Adipocyte (in vitro differentiated cells): Measurements from ENCODE around the gene CHD6.

Experiments used
- DNase-seq: peaks from one replicate; pipeline ENCODE4 v3.0.0-alpha.2; 2015; ENCODE audit warnings: low read depth
- H3K27me3 ChIP-seq: replicated peaks from 2 replicates; pipeline ENCODE4 v1.7.0; 2013; ENCODE audit warnings: mild to moderate bottlenecking, low read length, moderate library complexity; ENCODE audit not compliant: control insufficient read depth, insufficient read depth
- H3K36me3 ChIP-seq: 2 replicates; pipeline ENCODE4 v1.7.0; 2013; ENCODE audit warnings: low read length, mild to moderate bottlenecking, moderate library complexity; ENCODE audit not compliant: control insufficient read depth, insufficient read depth, severe bottlenecking
- H3K4me1 ChIP-seq: 2 replicates; pipeline ENCODE4 v1.7.0; 2013; ENCODE audit warnings: mild to moderate bottlenecking, low read length, moderate library complexity; ENCODE audit not compliant: control insufficient read depth, insufficient read depth
- H3K4me3 ChIP-seq: 2 replicates; pipeline ENCODE4 v1.7.0; 2013; ENCODE audit warnings: mild to moderate bottlenecking, low read length, moderate library complexity
- H3K9ac ChIP-seq: 2 replicates; pipeline ENCODE4 v1.7.0; 2013; ENCODE audit warnings: mild to moderate bottlenecking, low read length, moderate library complexity
- H3K9me3 ChIP-seq: 2 replicates; pipeline ENCODE4 v1.7.0; 2013; ENCODE audit warnings: mild to moderate bottlenecking, low read length, moderate library complexity; ENCODE audit not compliant: control insufficient read depth

The CHD6 gene

DNA sequence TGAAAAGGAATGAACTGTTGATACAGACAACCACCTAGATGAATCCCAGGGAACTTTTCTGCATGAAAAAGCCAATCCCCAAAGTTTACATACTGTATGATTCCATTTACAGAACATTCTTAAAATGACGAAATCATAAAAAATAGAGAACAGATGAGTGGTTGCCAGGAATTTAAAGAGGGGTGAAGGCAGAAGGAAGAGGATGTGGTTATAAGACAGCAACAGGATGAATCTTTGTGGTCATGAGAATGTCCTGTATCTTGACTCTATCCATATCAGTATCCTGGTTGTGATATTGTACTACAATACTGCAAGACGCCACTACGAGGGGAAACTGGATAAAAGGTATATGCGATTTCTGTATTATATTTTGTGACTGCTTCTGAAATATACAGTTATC, 181.5 kb downstream of the CHD6 start:
- Histone ChIP-seq H3K4me1 (peaks cover 4% of the 10 kb centered on the region), H3K4me3 (no peak overlapping the region), H3K27me3 (no peaks in the 10 kb centered on the region), H3K9ac (no peak overlapping the region), H3K9me3 (no peaks in the 10 kb centered on the region), H3K36me3 (peaks cover 64% of the 10 kb centered on the region)
- peak; percentile 63 for DNase-seq

DNA sequence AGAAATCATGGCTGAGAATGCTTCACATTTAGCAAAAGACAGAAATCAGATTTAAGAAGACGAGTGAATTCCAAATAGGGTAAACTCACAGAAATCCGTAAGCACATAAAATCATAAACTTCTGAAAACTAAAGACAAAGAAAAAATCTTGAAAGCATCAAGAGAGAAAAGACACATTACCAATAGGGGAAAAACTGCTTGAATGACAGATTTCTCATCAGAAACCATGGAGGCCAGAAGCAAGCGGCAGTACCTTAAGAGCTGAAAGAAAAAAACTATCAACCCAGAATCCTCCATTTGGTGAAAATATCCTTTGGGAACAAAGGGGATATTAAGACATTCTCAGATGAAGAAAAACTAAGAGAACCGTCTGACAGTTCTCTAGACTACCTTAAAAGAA, 185.0 kb downstream of the CHD6 start:
- Histone ChIP-seq H3K4me1 (peaks cover 15% of the 10 kb centered on the region), H3K36me3 (peaks cover 54% of the 10 kb centered on the region), H3K27me3 (no peaks in the 10 kb centered on the region), H3K9me3 (no peaks in the 10 kb centered on the region), H3K9ac (no peak overlapping the region), H3K4me3 (no peak overlapping the region)
- DNase-seq: no peak

DNA sequence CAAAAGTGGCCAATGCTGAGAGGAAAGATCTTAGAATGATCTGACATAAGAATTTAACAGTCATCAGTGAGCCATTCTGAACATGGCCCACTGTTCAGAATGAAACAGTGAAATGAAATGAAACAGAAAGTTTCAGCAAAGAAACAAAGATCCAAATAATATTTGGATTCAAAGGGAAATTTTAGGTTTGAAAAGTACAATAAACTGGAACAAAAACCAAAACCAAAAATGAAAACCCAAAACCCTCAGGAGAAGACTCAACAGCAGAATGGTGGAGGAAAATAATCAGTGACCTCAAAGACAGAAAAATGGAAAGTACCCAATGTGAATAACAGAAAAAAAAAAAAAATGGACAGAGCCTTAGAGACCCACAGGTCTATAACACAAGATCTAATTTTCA, 185.4 kb downstream of the CHD6 start:
- no peak overlapping the region for H3K9ac ChIP-seq
- no peaks in the 10 kb centered on the region for H3K27me3 ChIP-seq
- peaks cover 56% of the 10 kb centered on the region for H3K36me3 ChIP-seq
- H3K9me3 ChIP-seq: no peaks in the 10 kb centered on the region
- DNase-seq: peak; percentile 23
- no peak overlapping the region for H3K4me3 ChIP-seq
- H3K4me1 ChIP-seq: peaks cover 16% of the 10 kb centered on the region

DNA sequence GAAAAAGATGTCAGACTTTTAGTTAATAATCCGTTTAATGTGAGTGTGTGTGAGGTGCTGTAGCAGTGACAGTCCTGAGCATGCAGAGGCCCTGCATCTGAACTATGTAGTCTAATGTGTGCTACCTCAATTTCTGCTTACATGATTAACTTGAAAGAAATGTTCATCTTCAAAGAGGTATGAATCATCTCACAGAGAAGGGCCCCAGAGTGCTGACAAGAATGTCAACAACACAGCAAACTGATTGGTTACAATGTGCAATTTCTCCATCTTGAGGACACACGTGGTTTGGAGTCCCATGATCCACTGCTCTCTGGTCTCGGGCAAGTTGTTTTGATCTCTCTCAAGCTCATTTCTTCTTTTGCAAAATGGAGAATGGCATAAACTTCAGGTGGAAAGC, 189.9 kb downstream of the CHD6 start:
- peaks cover 43% of the 10 kb centered on the region for H3K36me3 ChIP-seq
- no peak overlapping the region for H3K4me3 ChIP-seq
- H3K4me1 ChIP-seq: peaks cover 45% of the 10 kb centered on the region
- peak; percentile 46 for DNase-seq
- no peak overlapping the region for H3K9ac ChIP-seq
- H3K27me3 ChIP-seq: no peaks in the 10 kb centered on the region
- H3K9me3 ChIP-seq: no peaks in the 10 kb centered on the region

DNA sequence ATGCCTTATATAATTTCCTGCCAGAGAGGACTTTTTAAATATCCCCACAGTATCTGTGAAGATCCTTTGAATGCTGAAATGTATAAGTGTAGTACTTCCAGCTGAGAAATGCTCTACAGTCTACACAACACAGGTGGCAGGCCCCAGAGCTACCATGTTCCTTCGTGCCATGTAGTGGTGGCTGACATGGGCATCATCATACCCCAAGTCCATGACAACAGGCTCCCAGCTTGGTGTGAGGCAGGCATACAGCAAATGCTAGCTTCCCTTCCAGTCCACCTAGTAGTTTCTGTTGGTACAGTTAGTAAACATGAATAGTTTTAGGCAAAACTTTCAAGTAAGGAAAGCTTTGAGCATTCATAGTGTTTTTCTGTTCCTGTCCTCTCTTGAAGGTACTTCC, 190.3 kb downstream of the CHD6 start:
- Histone ChIP-seq H3K9me3 (no peaks in the 10 kb centered on the region), H3K27me3 (no peaks in the 10 kb centered on the region), H3K4me3 (no peak overlapping the region), H3K9ac (no peak overlapping the region), H3K4me1 (peaks cover 48% of the 10 kb centered on the region), H3K36me3 (peaks cover 46% of the 10 kb centered on the region)
- no peak for DNase-seq

DNA sequence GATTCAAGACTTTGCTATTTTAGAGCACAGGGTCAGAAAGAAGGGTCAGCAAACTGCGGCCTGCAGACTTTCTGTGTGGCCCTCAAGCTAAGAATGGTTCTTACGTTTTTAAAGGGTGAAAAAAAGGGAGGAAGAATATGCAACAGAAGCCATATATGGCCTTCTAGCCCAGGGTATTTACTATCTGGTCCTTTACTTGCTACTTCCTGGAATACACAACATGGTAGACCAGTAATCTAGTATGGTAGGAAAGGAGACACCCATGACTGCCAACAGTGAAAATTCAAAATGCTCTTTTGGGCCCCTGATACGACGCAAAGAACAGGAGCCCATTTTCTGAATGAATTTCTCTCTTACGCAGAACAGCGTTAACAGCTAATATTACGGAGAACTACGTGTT, 191.2 kb downstream of the CHD6 start:
- Histone ChIP-seq H3K9me3 (no peaks in the 10 kb centered on the region), H3K36me3 (peaks cover 54% of the 10 kb centered on the region), H3K4me1 (peaks cover 50% of the 10 kb centered on the region), H3K27me3 (no peaks in the 10 kb centered on the region), H3K9ac (no peak overlapping the region), H3K4me3 (no peak overlapping the region)
- DNase-seq: no peak

DNA sequence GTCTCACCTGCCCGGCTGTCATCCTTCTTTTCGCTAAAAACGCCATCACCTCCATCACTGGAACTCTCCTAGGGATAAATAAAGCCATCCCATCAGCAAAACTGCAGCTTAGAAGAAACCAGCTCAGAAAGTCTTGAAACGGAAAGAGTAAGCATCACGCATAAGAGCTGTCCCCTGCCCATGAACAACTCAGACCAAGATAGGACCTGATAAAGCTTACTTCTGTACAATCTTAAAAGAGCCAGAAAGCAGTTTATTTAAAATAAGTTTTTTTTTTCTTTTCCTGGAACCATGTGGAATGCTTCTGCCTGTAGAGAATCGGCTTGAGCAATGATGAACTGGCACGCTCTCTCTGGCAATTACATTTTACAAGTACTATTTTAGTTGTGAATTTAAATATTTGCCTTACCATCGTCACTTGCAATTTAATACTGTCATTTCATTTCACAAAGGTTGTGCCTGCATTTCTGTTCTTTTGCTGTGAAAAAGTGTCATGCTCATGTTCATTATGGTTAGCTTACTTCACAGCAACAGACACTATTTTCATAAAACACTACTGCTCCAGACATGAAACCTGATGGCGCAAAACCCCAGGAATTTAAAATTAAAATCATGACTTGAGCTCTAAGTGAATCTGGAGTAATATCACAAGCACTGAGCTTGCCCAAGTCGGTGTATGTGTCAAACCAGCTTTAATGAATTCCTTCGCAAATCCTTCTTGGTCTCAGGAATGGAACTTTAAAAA, 191.9 kb downstream of the CHD6 start:
- Histone ChIP-seq H3K36me3 (peaks cover 61% of the 10 kb centered on the region), H3K9ac (no peak overlapping the region), H3K4me1 (peaks cover 48% of the 10 kb centered on the region), H3K4me3 (no peak overlapping the region), H3K9me3 (no peaks in the 10 kb centered on the region), H3K27me3 (no peaks in the 10 kb centered on the region)
- no peak for DNase-seq

DNA sequence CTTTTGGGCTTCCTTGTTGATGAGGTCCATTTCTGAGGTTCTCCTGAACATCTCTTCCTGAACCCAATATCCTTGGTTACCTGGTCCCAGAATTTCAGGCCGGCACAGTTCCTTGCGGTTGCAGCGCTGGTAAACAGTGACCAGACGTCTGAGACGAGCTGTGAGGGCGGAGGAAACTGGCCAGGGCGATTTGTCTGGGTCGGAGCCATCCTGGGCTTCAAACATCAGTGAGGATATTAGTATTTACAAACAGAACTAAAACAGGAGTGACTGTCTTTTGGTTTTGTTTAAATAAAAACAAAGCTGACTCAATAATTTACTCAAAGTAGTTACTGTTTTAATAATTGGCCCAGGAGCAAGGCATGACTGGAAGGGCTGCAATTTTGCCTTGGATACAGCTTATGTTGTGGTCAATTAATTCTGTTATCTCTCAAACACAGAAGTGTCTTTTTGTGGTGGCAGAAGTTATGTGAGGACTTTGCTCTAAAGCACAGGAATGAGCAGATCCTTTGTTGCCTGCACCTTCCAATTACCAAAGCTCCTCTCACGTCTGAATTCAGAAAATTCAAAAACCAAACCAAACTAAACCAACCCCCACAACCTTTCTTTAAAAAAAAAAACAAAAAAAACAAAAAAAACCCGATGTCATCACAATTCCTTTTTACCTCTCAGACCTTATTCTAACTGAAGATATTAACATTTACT, 192.8 kb downstream of the CHD6 start:
- no peak for DNase-seq
- Histone ChIP-seq H3K9me3 (no peaks in the 10 kb centered on the region), H3K4me3 (no peak overlapping the region), H3K9ac (no peak overlapping the region), H3K27me3 (no peaks in the 10 kb centered on the region), H3K4me1 (peaks cover 44% of the 10 kb centered on the region), H3K36me3 (peaks cover 67% of the 10 kb centered on the region)

DNA sequence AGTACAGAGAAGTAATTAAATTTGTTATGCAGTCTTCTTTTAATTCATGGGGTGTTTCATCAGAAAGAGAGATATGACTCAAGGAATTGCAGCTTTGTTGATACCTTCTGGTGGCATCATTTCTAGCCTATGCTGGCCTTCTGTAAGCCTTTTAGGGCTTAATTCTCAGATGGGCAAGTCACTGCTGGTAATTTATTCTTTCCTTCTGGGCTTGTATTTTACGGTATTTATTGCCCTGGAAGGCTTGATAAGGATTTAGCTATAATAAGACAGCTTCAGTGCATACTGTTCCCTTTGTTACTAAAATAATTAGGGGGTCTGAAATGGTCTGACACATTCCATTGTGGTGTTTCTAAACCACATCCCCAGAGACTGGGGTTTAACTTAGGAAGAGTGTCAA, 193.6 kb downstream of the CHD6 start:
- Histone ChIP-seq H3K4me1 (peaks cover 44% of the 10 kb centered on the region), H3K9ac (no peak overlapping the region), H3K9me3 (no peaks in the 10 kb centered on the region), H3K4me3 (no peak overlapping the region), H3K27me3 (no peaks in the 10 kb centered on the region), H3K36me3 (peaks cover 67% of the 10 kb centered on the region)
- DNase-seq: peak; percentile 9

DNA sequence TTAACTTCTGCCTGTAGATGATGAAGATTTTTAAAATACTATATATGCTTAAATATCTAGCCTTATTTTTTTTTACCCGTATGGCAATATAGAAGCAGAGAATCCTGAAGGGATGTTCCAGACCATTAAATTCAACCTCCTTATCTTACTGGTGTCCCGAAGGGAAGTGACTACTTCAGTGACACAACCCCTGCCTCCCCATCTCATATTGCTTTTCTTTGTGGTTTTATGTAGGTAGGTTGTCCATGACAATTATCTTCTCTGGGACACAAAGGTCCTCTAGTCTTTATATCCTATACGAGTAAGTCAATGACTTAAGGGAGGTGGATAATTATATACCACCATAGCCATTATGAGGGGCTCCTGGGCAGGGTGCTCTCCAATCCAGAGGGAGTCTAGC, 194.2 kb downstream of the CHD6 start:
- Histone ChIP-seq H3K27me3 (no peaks in the 10 kb centered on the region), H3K9ac (no peak overlapping the region), H3K4me1 (peaks cover 44% of the 10 kb centered on the region), H3K36me3 (peaks cover 64% of the 10 kb centered on the region), H3K4me3 (no peak overlapping the region), H3K9me3 (no peaks in the 10 kb centered on the region)
- no peak for DNase-seq

DNA sequence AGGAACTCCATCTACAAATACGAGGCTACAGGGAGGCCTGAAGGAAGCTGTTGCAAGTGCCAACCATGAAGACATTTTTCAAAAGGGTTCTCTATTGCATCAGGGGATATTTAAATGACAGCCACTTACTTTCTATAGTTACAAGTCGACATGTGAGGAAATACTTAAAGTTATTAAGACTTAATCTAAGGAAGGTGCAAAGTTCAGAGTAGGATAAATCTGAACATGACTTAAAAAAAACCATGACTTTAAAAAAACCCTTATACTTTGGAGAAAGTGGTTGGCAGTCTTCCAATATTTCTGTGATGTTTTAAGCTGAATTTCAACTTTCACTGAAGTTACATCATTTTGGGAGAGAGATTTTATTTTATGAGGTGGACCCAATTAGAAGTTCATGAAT, 195.2 kb downstream of the CHD6 start:
- Histone ChIP-seq H3K4me3 (no peak overlapping the region), H3K27me3 (no peaks in the 10 kb centered on the region), H3K4me1 (peaks cover 37% of the 10 kb centered on the region), H3K9me3 (no peaks in the 10 kb centered on the region), H3K9ac (no peak overlapping the region), H3K36me3 (peaks cover 66% of the 10 kb centered on the region)
- DNase-seq: peak; percentile 40
